Stimulated activated naive CD4-positive, alpha-beta T cell treated with Interleukin-2 at 50 U/mL for 16 hours (primary cell): ENCODE data around the gene DPP10.

Experiments
- DNase-seq: peaks from one replicate; lab custom pipeline; 2025; lab: John Stamatoyannopoulos, UW

Gene DPP10

GRCh38 chr2:115738111-115738510, 1295.7 kb downstream of the DPP10 start:
- DNase-seq: no peak

- no peak for DNase-seq
Observed at GRCh38 chr2:115739574-115739973, 1297.1 kb downstream of the DPP10 start.

GRCh38 chr2:115746151-115746550, 1303.7 kb downstream of the DPP10 start:
- DNase-seq: no peak

GRCh38 chr2:115757286-115757685, 1314.8 kb downstream of the DPP10 start:
- DNase-seq: no peak

- DNase-seq: no peak
Observed at GRCh38 chr2:115763601-115764000, 1321.2 kb downstream of the DPP10 start.

- no peak for DNase-seq
Observed at GRCh38 chr2:115771516-115771915, 1329.1 kb downstream of the DPP10 start.

GRCh38 chr2:115774361-115774760, 1331.9 kb downstream of the DPP10 start:
- no peak for DNase-seq

GRCh38 chr2:115779085-115779632, 1336.7 kb downstream of the DPP10 start:
- DNase-seq: no peak

GRCh38 chr2:115782286-115782685, 1339.8 kb downstream of the DPP10 start:
- no peak for DNase-seq

GRCh38 chr2:115796078-115796477, 1353.6 kb downstream of the DPP10 start:
- no peak for DNase-seq

GRCh38 chr2:115807276-115807675, 1364.8 kb downstream of the DPP10 start:
- no peak for DNase-seq

- DNase-seq: no peak
Observed at GRCh38 chr2:115825912-115826311, 1383.5 kb downstream of the DPP10 start.

GRCh38 chr2:115833196-115833595, 1390.8 kb downstream of the DPP10 start:
- no peak for DNase-seq

- no peak for DNase-seq
Observed at GRCh38 chr2:115838539-115838938, 1396.1 kb downstream of the DPP10 start.

- no peak for DNase-seq
Observed at GRCh38 chr2:115842306-115842705, 1399.9 kb downstream of the DPP10 start.

GRCh38 chr2:115848192-115848591, 1405.8 kb downstream of the DPP10 start:
- no peak for DNase-seq

GRCh38 chr2:115867024-115867423, 1424.6 kb downstream of the DPP10 start:
- DNase-seq: no peak

GRCh38 chr2:115874427-115874826, 1432.0 kb downstream of the DPP10 start:
- DNase-seq: no peak

- no peak for DNase-seq
Observed at GRCh38 chr2:115880558-115880957, 1438.1 kb downstream of the DPP10 start.

- no peak for DNase-seq
Observed at GRCh38 chr2:115887209-115887776, 1444.9 kb downstream of the DPP10 start.
